ENCODE data around the gene RGS2.
A peak's percentile ranks its signal among the peaks of the same experiment; 100 is the strongest.

Gene RGS2, protein sequence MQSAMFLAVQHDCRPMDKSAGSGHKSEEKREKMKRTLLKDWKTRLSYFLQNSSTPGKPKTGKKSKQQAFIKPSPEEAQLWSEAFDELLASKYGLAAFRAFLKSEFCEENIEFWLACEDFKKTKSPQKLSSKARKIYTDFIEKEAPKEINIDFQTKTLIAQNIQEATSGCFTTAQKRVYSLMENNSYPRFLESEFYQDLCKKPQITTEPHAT

DNA sequence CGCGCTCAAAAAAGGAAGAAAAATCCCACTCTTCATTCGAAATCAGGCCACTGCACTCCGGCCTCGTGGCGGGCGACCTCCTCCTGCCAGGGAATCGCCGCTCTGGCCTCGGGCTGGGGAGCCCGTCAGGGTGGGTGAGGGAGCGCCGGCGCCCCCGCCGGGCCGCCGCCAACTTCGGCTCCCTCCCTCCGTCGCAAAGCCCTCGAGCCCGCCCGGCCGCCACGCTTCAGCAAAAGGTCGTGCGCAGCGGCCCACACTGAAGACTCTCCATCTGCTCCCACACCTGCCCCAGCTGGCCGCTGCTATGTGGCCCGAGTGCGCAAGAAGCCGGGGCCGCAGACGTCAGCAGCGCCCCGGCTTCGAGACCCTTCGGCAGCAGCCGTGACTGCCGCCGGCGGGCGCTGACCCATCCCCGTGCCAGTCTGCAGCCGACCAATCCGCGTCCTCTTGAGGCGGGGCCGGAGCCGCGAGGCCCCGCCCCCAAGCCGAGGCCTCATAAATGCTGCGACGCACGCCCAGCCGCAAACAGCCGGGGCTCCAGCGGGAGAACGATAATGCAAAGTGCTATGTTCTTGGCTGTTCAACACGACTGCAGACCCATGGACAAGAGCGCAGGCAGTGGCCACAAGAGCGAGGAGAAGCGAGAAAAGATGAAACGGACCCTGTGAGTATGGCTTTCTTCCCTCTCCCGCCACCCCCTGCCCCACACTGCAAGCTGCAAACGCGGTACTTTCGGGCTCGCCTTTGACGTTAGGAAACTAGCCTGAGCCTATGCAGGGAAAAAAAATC is at the start of gene RGS2:
RGS2 (plus strand) TSS at position 522 of the 789 bp plus-strand sequence; CDS start at position 555, 33 bp downstream.
- peak; percentile 85 for DNase-seq (ENCODE audit: low spot score)
- FAIRE-seq = peak; percentile 27

DNA sequence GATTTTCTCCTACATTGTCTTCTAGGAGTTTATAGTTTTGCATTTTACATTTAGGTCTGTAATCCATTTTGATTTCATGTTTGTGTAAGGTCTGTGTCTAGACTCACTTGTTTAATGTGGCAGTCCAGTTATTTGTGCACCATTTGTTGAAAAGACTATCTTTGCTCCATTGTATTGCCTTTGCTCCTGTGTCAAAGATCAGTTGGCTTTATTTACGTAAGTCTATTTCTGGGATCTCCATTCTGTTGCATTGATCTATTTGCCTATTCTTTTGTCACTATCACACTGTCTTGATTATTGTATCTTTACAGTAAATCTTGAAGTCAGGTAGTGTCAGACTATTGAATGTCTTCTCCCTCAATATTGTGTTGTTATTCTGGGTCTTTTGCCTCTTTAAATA is 49.7 kb upstream of the RGS2 start:
- no peak for DNase-seq (ENCODE audit: low spot score)
- no peak for FAIRE-seq

DNA sequence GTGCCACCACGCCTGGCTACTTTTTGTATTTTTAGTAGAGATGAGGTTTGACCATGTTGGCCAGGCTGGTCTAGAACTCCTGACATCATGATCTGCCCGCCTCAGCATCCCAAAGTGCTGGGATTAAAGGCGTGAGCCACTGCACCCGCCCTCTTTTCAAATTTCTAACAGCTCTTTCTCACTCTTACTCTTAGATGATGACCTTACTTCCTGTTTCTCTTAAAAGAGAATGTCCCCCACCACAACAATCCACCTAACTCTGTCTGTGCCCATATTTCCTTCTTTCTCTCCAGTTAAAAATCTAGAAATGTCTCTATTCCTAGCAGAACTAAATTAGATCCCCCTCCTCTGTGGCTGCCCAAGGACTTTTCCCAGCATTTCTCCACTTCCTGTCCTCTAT is 46.6 kb upstream of the RGS2 start:
- no peak for FAIRE-seq
- DNase-seq (ENCODE audit: low spot score) = no peak

DNA sequence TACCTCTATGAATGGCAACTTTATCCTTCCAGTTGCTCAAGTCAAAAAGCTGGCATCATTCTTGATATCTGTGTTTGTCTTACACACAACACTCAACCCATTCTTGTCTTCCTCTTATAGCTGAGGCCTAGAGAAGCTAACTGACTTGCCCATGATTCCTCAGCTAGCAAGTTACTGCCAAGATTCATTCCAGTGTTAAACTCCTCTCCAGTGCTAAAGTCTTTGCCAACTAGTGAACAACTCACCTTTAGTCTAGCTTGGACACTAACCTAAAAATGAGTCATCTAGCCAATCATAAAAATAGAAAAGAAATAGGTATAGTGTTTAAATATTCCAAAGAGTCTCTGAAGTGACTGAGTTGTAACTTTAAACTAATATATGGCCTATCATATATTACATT is 45.6 kb upstream of the RGS2 start:
- FAIRE-seq (no peak), DNase-seq (ENCODE audit: low spot score) (no peak)

DNA sequence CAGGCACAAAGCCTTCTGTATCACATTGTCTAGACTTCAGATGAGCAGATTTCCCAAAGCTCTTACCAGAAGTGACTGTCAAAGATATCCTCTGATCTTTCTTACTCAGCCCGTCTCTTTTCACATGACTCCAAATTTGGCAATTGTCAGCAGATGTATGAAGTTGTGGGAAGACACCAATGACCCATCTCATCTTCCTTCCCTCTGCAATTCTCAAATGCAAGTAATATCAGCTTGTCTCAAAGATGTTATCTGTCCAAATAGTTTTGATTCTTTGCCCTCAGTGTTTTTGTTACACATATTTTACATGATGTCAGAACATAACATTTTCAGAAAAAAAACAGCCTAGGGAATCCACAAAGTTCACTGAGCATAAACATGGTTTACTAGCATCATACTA is 45.1 kb upstream of the RGS2 start:
- DNase-seq (ENCODE audit: low spot score) = no peak
- no peak for FAIRE-seq

DNA sequence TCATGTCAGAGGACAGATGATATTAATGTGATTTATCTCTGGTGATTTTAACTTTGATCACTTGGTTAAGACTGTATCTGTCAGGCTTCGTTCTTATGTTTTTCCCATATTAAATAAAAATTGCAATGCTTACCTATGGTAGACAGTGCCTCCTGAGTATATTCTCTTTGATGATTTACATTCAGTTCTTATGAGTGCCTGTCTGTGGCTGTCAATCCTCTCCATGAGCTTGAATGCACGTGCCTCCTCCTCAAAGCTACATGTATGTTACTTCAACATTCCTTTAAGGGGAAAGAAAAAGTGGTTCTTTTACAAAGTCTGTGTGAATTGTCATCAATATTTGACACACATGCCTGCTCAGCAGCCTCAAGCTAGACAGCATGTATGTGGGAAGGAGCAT is 44.2 kb upstream of the RGS2 start:
- no peak for FAIRE-seq
- no peak for DNase-seq (ENCODE audit: low spot score)

DNA sequence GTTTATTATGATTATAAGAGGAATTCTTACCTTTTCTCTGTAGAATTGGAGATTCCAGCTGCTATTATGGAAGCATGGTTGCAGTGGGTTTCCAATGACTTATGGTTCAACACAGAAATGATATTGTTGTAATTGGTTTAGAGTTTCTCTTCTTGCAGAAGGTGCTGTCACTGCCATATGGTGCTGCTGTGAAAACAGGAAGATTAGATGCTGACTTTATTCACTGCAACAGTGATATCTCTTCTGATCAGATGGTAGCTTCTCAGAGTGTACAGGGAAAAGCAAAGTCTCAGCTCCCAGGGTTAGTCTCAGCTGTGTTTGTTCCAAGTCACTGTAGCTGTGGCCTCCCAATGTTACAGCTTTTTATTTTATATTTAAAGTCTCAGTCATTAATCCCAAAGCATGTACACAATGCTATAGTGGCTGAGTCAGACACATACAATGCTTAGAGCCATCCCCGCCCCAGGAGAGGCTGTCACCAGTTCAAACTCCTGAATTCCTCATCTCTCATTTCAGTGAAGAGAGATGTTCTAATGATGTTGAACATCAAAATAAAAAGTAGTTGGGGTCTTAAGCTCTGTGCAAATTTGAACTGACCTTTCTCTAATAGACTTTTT is 42.7 kb upstream of the RGS2 start:
- DNase-seq (ENCODE audit: low spot score) = no peak
- no peak for FAIRE-seq

DNA sequence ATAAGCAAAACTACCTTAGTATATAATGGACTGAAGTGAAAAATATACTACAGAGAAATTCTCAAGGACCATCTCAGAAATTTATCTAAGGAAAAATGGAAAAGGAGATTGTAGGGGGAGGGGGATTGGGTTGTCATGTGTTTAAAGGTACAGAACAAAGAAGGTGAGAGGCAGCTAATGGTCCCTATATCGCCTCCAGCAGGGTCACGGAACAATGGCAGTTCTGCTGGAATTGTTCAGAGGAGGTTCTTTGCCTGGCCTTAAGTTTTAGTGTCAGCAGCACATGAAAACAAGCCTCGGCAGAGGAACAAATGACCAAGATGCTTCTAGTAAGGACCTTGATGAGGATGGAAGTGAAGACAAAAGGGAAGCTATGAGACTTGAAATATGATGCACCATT is 42.0 kb upstream of the RGS2 start:
- no peak for FAIRE-seq
- DNase-seq (ENCODE audit: low spot score) = no peak

DNA sequence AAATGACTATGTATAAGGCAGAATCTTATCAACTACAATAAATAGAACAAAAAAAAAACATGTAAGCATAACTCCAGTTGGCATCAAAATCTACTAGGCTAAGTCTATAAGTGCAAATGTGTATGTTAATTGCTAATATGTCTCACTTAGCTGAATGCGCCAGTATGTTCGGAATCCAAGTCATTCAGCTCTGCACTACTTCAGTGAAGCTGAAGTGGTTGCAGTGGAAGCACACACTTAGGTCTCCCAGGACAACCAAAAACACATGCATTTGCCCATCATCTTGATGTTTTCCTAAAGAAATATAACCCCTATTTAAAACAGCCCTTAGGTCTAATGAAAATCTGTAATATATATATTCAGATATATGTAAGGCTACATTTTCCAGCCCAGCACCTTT is 41.0 kb upstream of the RGS2 start:
- DNase-seq (ENCODE audit: low spot score) (no peak), FAIRE-seq (no peak)

DNA sequence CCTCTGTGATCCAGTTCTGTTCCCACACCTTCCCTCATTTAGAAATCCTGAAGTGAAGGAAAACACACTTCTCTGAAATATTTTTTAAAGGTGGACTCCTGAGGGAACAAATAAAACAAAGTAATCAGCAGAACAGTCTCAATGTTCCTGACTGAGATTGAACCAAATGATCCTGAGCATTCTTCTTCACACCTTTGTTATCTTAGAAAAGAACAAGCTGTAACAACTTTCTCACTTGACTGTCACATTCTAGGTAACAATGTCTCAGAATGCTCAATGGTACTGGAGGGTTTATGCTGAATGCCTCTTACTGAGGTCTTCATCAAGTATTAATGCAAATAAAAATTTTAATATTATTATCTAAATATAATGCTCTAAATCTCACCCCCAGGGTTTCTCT is 40.4 kb upstream of the RGS2 start:
- DNase-seq (ENCODE audit: low spot score) (no peak), FAIRE-seq (no peak)

DNA sequence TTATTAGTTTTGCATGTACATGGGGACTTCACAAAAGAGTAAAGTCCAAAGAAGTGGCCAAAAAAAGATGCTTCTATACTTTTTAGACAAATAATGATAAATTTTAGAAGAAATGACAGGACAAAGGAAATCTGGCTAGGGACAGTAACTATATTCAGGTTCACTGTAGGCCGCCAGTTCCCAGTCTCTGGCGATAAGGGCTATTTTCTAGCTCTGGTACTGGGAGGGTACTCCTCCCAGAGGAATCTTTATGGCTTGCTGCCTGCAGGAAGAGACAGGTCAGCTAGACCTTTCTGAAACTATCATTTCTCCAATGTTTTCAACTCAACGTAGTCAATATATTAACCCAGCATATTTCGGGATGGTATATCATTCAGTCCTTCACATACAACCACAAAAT is 37.5 kb upstream of the RGS2 start:
- FAIRE-seq (no peak), DNase-seq (ENCODE audit: low spot score) (no peak)

DNA sequence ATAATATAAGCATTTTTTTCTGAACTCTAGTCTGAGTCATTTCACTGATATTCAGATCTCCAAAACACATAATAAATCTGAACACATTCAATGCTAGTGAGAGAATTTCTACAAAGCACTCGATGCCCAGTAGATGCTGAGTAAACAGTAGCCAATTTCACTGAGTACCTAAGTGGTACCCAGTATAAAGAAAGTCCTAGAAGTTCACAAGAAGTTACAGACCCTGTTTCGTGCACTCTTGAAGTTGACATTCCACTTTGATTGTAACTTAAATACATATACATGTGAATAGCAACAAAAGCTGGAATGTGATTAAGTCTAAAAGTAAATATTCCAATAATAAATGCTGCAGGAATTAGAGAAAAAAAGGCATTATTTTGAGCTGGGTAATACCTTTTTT is 33.2 kb upstream of the RGS2 start:
- FAIRE-seq (no peak), DNase-seq (ENCODE audit: low spot score) (no peak)

DNA sequence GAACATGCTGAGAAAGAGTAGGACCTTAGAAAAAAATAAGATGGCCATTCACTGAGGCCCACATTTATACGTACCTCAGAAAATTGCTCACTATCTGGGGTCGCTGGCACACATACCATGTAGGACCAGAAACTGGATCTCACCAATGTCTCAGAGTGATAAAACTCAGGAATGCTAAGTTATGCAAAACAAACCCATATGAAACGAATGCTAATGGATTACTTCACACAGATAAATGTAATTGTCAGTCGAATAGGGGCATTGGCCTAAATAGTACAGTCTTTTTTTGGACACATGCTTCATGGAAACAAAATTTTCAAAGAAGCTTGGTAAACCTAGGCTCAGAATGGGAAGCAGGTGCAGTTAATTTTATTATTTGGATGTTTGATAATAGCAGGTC is 32.6 kb upstream of the RGS2 start:
- DNase-seq (ENCODE audit: low spot score) (no peak), FAIRE-seq (no peak)

DNA sequence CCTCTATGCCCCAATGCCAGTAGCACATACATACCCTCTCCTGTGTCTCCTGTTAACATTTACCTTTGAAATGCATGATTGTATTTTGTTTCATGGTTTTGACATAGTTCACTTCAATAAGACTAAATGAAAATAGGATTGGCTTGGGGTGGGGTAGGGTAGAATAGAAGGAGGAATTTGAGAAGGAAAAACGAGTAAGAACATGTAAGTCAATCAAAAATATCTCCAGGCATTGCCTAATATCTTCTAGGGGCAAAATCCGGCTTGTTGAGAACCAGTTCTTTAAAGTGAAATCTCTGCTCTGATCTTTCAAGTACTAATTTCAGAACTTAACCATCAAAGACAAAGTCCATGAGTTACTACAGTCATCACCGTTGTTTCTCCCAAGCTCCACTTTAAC is 31.8 kb upstream of the RGS2 start:
- no peak for DNase-seq (ENCODE audit: low spot score)
- no peak for FAIRE-seq

DNA sequence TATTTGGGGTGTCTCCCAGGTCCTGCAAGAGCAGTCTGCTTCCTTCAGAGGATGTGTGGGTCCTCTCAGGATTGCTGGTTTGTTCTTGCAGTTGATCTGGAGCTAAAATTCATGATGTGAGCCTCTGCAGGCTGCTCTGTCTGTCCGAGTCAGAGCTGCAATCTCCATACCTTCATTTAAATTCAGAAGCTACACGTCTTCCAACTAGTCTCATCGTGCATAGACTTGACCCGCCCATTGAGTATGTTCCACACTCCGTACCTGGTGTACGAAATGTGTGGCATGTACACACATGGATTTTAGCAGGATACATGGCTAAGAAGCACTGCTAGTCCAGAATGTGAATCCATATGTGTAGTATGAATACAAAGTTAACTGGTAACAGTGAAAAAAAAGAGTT is 25.0 kb upstream of the RGS2 start:
- FAIRE-seq = no peak

DNA sequence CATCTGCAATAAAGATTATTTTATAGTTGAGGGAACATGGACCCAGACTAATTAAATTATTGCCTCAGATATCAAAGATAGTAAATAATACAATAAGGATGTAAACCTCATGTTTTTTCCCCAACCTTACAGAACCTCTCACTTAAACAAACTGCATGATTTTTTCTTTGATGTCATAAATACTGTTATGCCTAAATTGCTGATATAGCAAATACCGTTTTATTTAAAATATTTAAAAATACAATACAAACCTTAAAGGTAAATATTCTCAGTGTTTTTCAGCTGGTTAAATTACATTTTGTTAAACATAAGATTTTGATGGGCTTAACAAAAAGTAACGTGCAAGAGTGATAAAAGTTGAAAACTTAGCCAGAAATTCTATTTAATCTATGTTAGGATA is 24.4 kb upstream of the RGS2 start:
- no peak for FAIRE-seq
- DNase-seq (ENCODE audit: low spot score) = no peak

More for the DNA sequence above, 25.0 kb upstream of the RGS2 start:
- DNase-seq (ENCODE audit: low spot score) = no peak

DNA sequence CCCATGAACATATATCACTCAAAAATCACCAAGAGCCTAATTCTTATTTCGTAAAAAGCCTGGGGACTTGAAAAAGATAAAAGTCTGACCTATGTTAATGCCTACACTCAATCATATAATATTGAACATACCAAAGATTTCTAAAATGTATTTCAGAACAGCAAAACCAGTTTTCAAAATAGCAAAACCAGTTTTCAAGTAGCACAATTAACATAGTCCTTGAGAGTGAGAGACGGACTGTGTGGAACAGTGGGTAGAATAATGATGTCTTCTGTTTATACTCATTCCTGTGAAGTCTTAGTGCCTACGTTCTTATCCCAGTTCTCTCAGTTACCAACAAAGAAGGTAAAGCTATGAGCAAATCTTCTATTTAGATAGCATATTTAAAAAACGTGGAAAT is 22.3 kb upstream of the RGS2 start:
- FAIRE-seq (no peak), DNase-seq (ENCODE audit: low spot score) (no peak)

DNA sequence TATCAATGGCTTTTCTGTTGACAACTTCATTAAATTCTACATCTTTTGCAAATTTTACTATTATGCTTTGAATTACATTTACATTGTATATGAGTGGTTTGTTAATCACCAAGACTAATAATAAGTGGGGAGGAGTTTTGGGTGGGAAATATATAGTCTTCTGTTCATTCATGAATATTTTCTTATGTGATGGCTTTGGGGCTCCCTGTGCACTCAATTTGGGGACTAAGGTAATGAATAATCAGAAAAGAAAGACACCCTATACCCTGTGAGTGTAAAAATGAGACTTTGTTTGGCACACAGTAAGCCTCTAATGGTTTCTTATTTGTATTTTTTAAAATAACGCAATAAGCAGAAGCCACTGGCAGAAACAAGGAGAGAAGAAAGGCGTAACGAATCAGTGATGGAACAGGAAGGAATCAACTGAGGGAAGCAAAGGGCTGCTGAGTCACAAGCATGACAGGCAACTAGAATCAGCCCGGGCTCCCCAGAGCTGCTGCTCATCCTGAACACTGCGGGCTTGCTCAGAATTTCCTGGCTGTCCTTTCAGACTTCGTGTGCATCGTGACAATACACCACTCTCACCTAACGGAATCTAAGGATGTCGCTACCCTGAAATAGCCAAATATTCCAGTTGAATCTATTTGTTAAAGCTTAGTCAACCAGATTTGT is 20.8 kb upstream of the RGS2 start:
- DNase-seq (ENCODE audit: low spot score) = peak; percentile 72

DNA sequence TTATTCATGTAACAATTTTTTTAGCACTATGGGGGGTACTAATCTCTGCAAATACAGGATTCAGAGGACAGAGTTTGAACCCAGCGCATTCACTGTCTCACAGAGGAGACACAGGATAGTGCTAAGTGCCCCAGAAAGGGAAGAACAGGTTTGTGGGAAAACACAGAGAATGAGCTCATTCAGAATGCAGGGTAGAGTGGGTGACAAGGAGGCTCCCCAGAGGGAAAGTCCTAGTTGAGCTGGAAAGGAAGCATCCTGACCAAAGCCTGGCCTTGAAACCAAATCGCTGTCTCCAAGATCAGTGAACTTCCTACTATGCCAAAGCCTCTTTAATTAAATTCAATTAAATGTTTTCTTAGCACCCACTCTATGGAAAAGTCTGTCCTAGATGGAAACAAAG is 19.0 kb upstream of the RGS2 start:
- DNase-seq (ENCODE audit: low spot score) (no peak), FAIRE-seq (no peak)

More for the DNA sequence above, 20.8 kb upstream of the RGS2 start:
- FAIRE-seq = peak; percentile 69

DNA sequence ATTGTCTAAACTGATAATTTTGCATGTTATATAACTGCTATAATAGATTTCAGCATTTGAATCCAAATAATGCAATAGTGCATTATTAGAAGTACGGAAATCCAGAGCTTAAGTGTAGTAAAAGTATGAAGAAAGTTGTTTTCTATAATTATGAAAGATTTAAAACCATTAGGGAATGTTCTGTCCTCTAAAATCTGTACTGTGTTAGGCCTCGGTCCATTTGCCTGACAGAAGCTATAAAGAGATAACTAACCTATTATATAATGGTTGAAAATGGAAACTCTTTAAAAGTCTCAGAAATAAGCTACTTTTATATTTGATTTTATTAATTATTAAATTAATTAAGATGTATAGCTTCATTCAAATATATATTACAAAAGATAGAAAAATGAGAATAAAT is 16.2 kb upstream of the RGS2 start:
- peak; percentile 71 for FAIRE-seq
- no peak for DNase-seq (ENCODE audit: low spot score)

DNA sequence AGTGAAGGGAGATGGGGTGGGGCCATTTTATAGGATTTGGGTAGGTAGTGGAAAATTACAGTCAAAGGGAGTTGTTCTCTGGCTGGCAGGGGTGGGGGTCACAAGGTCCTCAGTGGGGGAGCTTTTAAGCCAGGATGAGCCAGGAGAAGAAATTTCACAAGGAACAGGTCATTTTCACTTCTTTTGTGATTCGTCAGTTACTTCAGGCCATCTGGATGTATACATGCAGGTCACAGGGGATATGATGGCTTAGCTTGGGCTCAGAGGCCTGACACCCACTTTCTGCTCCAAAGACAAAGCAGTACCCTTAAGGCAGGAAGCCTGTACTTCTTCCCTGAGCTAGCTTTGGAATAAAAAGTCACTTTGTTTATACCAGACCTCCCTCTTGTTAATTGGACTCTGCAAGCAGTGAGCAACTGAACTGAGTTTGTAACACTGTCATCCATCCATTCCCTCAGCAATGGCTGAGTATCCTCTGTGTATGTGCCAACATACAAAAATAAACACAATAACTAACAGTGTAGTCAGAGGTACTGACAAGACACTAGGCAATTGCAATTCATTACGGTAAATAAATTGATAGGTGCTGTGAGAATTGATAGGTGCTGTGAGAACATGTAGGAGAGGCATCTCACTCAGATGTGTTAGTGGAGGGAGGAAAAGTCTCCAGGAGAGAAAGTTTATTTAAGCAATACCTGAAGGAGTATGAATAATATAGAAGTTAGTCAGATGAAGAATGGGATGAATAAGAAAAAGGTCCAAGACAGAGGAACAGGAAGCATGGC is 14.7 kb upstream of the RGS2 start:
- FAIRE-seq = no peak
- no peak for DNase-seq (ENCODE audit: low spot score)

DNA sequence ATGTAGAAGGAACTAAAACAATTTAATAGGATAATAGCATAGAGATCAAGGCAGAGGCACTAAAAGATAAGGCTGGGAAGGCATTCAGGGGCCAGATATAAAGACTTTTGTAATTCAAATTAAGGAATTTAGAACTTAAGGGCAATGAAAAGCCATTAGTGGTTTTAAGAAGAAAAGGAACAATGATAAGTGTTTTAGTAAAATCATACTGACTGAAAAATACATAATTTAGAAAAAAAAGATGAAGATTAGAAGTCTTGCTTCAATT is 14.1 kb upstream of the RGS2 start:
- DNase-seq (ENCODE audit: low spot score) = no peak
- FAIRE-seq = no peak
